HEK293T (cell line): ENCODE results near the gene ATIC.

Source experiments
- ARNT ChIP-seq: fragments of 450-650 bp; IDR thresholded peaks from 2 replicates; pipeline ENCODE4 v1.6.1; 2017; ENCODE audit warnings: mild to moderate bottlenecking
- BHLHE40 ChIP-seq: fragments of 450-650 bp; IDR thresholded peaks from 2 replicates; pipeline ENCODE4 v1.6.1; 2016; ENCODE audit warnings: mild to moderate bottlenecking, moderate library complexity, borderline replicate concordance
- ELF4 ChIP-seq: fragments of 450-650 bp; IDR thresholded peaks from 2 replicates; pipeline ENCODE4 v1.6.1; 2017; ENCODE audit warnings: antibody characterized with exemption
- FOXA1 ChIP-seq: fragments of 450-650 bp; IDR thresholded peaks from 2 replicates; pipeline ENCODE4 v1.6.1; 2016; ENCODE audit warnings: mild to moderate bottlenecking
- FOXK2 ChIP-seq: fragments of 450-650 bp; IDR thresholded peaks from 2 replicates; pipeline ENCODE4 v1.6.1; 2016; ENCODE audit warnings: mild to moderate bottlenecking
- FOXM1 ChIP-seq: fragments of 450-650 bp; IDR thresholded peaks from 2 replicates; pipeline ENCODE4 v1.6.1; 2017; ENCODE audit warnings: mild to moderate bottlenecking, borderline replicate concordance
- HDGF ChIP-seq: fragments of 450-650 bp; IDR thresholded peaks from 2 replicates; pipeline ENCODE4 v1.6.1; 2017; ENCODE audit warnings: antibody characterized with exemption, borderline replicate concordance
- LEF1 ChIP-seq: fragments of 450-650 bp; IDR thresholded peaks from 2 replicates; pipeline ENCODE4 v1.6.1; 2017; ENCODE audit warnings: mild to moderate bottlenecking, borderline replicate concordance
- NFRKB ChIP-seq: fragments of 450-650 bp; IDR thresholded peaks from 2 replicates; pipeline ENCODE4 v1.6.1; 2016; ENCODE audit warnings: mild to moderate bottlenecking, moderate library complexity
- SP1 ChIP-seq: fragments of 450-650 bp; IDR thresholded peaks from 2 replicates; pipeline ENCODE4 v1.6.1; 2017
- SUZ12 ChIP-seq: fragments of 450-650 bp; IDR thresholded peaks from 2 replicates; pipeline ENCODE4 v1.6.1; 2016; ENCODE audit warnings: mild to moderate bottlenecking
- TARDBP ChIP-seq: fragments of 450-650 bp; IDR thresholded peaks from 2 replicates; pipeline ENCODE4 v1.6.1; 2016
- ZNF384 ChIP-seq: fragments of 450-650 bp; IDR thresholded peaks from 2 replicates; pipeline ENCODE4 v1.6.1; 2016
- TF ChIP-seq, protein P1 (sequence below): fragments of 450-650 bp; IDR thresholded peaks from 2 replicates; pipeline ENCODE4 v1.6.1; 2016

DNA sequence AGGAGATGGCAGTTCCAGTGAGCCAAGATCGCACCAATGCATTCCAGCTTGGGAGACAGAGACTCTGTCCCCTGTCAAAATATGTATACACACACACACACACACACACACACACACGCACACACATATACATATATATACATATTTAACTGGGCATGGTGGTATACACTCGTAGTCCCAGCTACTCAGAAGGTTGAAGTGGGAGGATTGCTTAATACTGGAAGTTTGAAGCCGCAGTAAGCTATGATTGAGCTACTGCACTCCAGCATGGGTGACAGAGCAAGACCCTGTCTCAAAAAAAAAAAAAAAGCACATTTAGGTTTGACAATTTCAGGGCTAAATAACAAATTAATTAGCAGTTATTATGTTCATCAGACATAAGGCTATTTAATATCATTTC is 36.0 kb upstream of the ATIC start:
- TF ChIP-seq SP1 = no peak
- no peak for TF ChIP-seq FOXM1
- no peak for TF ChIP-seq FOXK2
- no peak for TF ChIP-seq NFRKB
- no peak for TF ChIP-seq LEF1
- TF ChIP-seq ELF4 = no peak
- TF ChIP-seq SUZ12 = no peak
- no peak for TF ChIP-seq ARNT
- no peak for TF ChIP-seq TARDBP
- TF ChIP-seq, protein P1, sequence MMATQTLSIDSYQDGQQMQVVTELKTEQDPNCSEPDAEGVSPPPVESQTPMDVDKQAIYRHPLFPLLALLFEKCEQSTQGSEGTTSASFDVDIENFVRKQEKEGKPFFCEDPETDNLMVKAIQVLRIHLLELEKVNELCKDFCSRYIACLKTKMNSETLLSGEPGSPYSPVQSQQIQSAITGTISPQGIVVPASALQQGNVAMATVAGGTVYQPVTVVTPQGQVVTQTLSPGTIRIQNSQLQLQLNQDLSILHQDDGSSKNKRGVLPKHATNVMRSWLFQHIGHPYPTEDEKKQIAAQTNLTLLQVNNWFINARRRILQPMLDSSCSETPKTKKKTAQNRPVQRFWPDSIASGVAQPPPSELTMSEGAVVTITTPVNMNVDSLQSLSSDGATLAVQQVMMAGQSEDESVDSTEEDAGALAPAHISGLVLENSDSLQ = no peak
- TF ChIP-seq BHLHE40 = no peak
- no peak for TF ChIP-seq ZNF384
- no peak for TF ChIP-seq HDGF
- TF ChIP-seq FOXA1 = no peak
